NB4 (cell line): Measurements from ENCODE around the gene HRH1.
"Not testable (repeated sequence)": the region's sequence is repeated elsewhere in the genome, so short reads cannot be mapped to it uniquely, and the experiment has no call there.

ENCODE experiments used
- DNase-seq: peaks from one replicate; pipeline ENCODE4 v3.0.0; 2010; ENCODE audit warnings: low read depth
- H3K4me3 ChIP-seq: one replicate; pipeline ENCODE4 v1.5.1; 2011; ENCODE audit warnings: mild to moderate bottlenecking, low read depth, low read length, moderate library complexity
- MYC ChIP-seq: IDR thresholded peaks from 2 replicates; pipeline ENCODE4 v1.6.1; 2011; ENCODE audit warnings: low read depth, low read length
- POLR2A ChIP-seq: IDR thresholded peaks from 2 replicates; pipeline ENCODE4 v1.6.1; 2011; ENCODE audit warnings: mild to moderate bottlenecking; ENCODE audit not compliant: insufficient read length; ENCODE audit errors: extremely low read depth
- TF ChIP-seq, protein P1 (sequence below): IDR thresholded peaks from one replicate; pipeline ENCODE4 v1.5.1; 2012; ENCODE audit warnings: low read depth, low read length
- TF ChIP-seq, protein P2 (sequence below): IDR thresholded peaks from 2 replicates; pipeline ENCODE4 v1.6.1; 2011; ENCODE audit warnings: low read depth, low read length

The HRH1 gene

DNA sequence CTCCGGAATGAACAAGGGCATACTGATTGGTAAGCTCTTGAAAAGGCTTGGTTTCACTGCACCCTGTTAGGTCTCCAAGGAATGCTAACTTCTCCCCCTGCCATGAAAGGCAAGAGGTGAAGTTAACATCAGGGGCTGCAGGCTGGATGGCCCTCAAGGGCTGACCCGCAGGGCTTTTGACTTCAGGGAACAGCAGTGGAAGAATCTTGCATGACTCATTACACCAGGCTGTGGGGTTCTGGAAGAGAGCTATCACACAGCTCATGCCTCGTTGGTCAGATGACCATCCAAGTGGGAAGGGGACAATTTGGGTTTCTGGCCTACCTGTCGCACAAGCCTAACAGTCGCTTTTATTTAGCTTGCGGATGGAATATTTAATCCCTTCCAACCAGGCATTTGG lies 94.3 kb downstream of the HRH1 start:
- TF ChIP-seq, protein P1, sequence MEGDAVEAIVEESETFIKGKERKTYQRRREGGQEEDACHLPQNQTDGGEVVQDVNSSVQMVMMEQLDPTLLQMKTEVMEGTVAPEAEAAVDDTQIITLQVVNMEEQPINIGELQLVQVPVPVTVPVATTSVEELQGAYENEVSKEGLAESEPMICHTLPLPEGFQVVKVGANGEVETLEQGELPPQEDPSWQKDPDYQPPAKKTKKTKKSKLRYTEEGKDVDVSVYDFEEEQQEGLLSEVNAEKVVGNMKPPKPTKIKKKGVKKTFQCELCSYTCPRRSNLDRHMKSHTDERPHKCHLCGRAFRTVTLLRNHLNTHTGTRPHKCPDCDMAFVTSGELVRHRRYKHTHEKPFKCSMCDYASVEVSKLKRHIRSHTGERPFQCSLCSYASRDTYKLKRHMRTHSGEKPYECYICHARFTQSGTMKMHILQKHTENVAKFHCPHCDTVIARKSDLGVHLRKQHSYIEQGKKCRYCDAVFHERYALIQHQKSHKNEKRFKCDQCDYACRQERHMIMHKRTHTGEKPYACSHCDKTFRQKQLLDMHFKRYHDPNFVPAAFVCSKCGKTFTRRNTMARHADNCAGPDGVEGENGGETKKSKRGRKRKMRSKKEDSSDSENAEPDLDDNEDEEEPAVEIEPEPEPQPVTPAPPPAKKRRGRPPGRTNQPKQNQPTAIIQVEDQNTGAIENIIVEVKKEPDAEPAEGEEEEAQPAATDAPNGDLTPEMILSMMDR, result no peak
- TF ChIP-seq MYC (no peak), POLR2A (no peak)
- TF ChIP-seq, protein P2, sequence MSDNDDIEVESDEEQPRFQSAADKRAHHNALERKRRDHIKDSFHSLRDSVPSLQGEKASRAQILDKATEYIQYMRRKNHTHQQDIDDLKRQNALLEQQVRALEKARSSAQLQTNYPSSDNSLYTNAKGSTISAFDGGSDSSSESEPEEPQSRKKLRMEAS, result no peak
- H3K4me3 ChIP-seq, result no peak overlapping the region
- DNase-seq, result no peak

DNA sequence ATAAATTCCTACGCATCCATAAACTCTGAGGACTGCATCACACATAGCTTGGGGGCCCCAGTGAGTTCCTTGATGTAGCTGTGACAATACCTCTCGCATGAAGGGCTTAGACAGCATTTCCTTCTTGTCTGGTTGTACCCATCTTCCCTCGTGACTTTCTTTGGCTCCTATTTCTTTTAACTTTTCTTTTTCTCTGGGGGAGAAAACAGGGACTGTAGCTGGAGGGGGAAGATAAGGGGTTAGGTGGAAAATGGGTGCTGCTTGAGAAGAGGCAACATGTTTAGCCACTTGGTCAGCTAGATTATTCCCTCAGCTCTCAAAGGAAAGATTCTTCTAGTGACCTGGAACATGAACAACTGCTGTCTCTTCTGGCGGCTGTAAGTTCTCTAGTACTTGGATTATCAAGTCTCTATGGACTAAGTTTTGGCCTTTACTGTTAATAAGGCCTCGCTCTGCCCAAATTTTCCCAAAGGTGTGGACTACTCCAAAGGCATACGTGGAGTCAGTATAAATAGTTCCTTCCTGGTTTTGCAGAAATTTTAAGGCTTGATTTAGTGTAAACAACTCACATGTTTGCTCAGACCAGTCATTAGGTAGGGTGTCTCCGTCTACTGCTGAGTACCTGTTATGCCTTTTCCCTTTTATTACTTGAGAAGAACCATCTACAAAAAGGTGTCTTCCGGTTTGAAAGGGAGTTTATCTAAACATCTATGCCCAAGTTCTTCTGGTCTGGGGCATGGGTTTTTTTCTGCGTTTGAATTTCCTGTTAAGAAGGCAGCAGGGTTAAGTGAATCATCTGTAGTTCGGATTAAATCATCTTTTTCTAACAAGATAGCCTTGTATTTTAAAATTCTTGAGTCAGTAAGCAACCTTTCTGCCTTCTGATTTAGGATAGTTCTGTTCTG lies 96.9 kb downstream of the HRH1 start:
- TF ChIP-seq, protein P2, result no peak
- TF ChIP-seq MYC (no peak), POLR2A (no peak)
- TF ChIP-seq, protein P1, result no peak
- H3K4me3 ChIP-seq, result no peak overlapping the region
- no peak for DNase-seq

DNA sequence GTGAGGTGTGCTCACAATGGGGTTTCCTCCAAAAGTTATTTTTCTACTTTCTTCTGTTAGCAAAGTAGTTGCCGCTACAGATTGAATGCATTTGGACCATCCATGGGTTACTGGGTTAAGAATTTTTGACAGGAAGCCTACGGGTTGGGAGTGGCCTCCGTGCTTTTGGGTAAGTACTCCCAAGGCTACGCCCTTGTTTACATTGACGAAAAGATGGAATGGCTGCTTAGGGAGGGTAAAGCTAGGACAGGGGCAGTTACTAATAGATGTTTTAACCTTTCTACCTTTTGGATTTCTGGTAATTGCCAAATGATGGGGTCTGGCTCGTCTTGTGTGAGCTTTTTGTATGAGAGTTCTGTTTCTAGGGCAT lies 97.5 kb downstream of the HRH1 start:
- no peak overlapping the region for H3K4me3 ChIP-seq
- DNase-seq, result no peak
- TF ChIP-seq MYC (no peak), POLR2A (no peak)
- TF ChIP-seq, protein P1, result no peak
- TF ChIP-seq, protein P2, result no peak

DNA sequence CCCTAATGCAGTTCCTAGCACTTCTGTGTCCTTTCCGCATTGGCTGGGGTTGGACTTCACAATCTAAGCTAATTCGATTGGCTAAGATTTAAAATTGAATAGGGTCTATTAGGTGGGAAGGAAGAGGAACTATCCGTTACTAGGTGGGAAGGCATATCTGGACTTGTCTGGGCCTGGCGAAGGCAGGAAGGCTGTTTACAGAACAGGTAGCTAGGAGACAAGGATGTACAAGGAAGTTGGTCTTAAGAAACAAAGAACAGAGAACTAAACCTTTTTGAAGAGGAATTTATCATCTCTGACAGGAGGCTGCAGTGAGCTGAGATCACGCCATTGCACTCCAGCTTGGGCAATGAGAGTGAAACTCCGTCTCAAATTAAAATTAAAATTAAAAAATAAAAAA lies 100.6 kb downstream of the HRH1 start:
- no peak overlapping the region for H3K4me3 ChIP-seq
- no peak for DNase-seq
- TF ChIP-seq, protein P1, result no peak
- TF ChIP-seq, protein P2, result no peak
- TF ChIP-seq MYC (no peak), POLR2A (no peak)

DNA sequence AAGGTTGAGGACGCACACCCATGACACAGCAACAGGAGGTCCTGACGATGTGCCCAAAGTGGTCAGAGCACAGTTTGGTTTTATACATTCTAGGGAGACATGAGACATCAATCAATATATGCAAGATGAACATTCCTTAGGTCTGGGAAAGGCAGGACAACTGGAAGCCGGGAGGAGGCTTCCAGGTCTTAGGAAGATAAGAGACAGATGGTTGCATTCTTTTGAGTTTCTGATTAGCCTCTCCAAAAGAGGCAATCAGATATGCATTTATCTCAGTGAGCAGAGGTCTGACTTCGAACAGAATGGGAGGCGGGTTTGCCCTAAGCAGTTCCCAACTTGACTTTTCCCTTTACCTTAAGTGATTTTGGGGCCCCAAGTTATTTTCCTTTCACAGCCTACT lies 101.2 kb downstream of the HRH1 start:
- not testable (repeated sequence) for DNase-seq, H3K4me3 ChIP-seq

DNA sequence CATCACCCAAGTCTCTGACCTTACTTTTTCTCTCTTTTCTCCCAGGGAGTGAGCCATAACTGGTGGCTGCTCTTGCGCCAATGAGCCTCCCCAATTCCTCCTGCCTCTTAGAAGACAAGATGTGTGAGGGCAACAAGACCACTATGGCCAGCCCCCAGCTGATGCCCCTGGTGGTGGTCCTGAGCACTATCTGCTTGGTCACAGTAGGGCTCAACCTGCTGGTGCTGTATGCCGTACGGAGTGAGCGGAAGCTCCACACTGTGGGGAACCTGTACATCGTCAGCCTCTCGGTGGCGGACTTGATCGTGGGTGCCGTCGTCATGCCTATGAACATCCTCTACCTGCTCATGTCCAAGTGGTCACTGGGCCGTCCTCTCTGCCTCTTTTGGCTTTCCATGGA lies 104.7 kb downstream of the HRH1 start:
- H3K4me3 ChIP-seq, result no peak overlapping the region
- TF ChIP-seq, protein P2, result no peak
- TF ChIP-seq, protein P1, result no peak
- TF ChIP-seq MYC (no peak), POLR2A (no peak)
- DNase-seq, result no peak
